GM18858 (cell line): ENCODE results near the gene PPP1R12A.

Experiments
- ATAC-seq: cut with Tn5 transposase; IDR thresholded peaks from one replicate; pipeline ENCODE4 v1.9.1; 2021; ENCODE audit not compliant: unreplicated experiment

PPP1R12A gene

GRCh38 chr12:79935624-79936345 is 888 bp upstream of the PPP1R12A start:
- peak; percentile 21 for ATAC-seq

DNA sequence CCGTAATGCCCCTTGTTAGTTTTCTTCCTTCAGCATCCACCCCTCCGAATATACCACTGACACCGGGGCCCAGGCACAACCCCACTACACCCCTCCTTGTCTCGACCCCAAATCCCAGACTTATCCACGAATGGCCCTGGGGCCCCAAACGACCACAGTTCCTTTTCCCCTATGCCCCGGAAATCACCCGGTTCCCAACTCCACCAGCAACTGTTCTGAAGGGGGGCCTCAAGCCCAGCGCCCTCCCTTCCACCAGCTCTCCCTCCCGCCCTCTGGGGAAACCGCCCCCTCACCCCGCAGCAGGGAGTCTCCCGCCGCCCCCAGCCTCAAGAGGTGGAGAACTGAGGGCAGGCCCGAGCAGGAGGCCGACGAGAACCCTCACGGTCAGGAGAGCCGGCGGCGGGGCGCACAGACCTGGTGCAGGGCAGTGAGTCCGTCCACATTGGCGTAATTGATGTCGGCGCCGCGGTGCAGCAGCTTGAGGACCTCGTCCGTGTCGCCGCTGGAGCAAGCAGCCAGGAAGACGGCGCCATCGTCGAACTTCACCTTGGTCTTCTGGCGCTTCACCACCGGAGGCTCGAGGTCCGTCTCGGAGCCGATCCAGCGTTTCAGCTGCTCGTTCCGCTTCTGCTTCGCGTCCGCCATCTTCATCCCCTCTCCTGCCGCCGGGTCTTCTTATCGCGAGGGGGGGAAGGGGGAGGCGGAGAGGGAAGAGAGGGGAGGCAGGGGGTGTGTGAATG is 446 bp downstream of the PPP1R12A start:
- ATAC-seq: peak; percentile 3

GRCh38 chr12:79933532-79934264 is 1.2 kb downstream of the PPP1R12A start:
- no peak for ATAC-seq

- no peak for ATAC-seq
These were observed 1.9 kb downstream of the PPP1R12A start for GRCh38 chr12:79933043-79933442.

DNA sequence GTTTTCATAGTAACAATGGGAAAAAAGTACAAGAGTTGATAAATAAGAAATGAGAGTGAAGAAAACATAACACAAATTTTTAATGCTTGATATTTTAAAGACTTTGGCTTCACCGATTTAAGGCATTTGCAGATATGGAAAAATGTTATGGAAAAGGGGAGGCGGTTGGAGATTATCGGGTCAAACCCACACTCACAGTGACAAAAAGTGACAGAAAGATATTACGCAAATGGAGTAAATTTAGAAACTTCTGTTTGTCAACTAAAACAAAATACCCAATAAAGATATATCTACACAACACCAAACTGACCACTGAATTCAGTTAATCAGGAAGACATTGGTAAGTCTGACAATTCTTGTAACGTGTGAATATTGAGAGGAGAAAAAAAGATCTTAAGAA is 2.5 kb downstream of the PPP1R12A start:
- ATAC-seq: no peak

GRCh38 chr12:79929065-79929464 is 5.8 kb downstream of the PPP1R12A start:
- ATAC-seq: no peak

DNA sequence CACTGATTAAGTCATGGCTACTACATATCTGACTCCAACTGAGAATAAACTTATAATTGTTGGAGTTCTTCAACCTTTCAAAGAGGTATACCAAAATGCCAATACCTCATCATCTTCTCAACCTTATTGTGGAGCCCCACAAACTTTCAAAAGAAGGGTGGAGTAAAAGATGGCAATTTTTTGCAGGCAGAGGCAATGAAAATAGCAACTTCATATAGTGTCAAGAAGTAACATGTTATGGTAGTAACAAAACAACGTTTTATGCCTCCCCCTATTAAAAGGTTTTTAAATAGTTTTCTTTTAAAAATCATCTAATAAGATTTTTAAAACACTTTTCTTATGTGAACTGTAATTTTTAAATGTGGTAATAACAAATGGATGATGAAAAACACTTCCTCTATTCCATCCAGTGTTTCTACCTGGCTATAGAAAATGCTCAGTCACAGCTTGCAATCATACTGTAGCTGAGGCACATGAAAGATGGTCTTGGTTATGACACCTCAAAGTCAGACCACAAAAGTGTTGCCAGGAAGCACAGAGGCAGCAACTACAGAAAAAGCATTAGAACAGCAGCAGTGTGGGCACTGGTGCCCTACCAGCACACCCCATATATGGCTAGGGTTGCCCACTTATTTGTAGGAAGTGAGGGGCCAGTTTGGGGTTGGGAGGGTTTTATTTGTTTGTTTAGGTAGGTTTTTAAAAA is 7.0 kb downstream of the PPP1R12A start:
- peak; percentile 99 for ATAC-seq

DNA sequence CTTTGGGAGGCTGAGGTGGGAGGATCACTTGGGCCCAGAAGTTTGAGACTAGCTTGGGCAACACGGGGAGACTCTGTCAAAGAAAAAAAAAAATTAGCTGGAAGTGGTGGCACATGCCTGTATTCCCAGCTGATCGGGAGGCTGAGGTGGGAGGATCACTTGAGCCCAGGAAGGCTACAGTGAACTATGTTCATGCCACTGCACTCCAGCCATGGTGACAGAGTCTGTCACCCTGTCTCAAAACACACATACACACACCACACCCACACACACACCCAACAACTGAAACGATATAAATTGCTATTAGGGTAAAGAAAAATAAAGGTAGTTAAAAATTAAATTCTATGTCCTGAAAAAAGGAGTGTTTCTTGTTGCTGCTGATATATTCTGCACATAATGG is 7.9 kb downstream of the PPP1R12A start:
- ATAC-seq: no peak

- ATAC-seq: no peak
These were observed 9.4 kb downstream of the PPP1R12A start for GRCh38 chr12:79925492-79925891.

- no peak for ATAC-seq
These were observed 13.1 kb downstream of the PPP1R12A start for GRCh38 chr12:79921786-79922185.

- peak; percentile 43 for ATAC-seq
These were observed 14.3 kb downstream of the PPP1R12A start for GRCh38 chr12:79920421-79921238.

- no peak for ATAC-seq
These were observed 15.1 kb downstream of the PPP1R12A start for GRCh38 chr12:79919762-79920161.

DNA sequence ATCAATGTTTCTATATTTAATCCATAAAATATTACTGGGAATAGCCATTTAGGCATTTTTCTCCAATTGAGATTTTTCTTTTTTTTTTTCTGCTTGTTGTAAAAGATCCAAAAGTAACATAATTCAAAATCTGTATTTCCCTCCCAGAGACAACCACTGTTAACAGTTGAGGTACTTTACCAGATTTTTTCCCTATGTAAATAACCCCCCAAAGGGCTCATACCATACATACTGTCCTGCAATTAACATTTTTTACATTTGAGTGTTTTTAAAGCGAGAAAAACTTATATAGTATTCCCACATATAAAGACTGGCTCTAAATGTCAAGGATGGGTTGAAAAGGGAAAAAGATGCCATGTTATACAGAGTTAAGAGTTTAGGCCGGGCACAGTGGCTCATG is 18.1 kb downstream of the PPP1R12A start:
- no peak for ATAC-seq

- peak; percentile 39 for ATAC-seq
These were observed 22.8 kb downstream of the PPP1R12A start for GRCh38 chr12:79911889-79912656.

DNA sequence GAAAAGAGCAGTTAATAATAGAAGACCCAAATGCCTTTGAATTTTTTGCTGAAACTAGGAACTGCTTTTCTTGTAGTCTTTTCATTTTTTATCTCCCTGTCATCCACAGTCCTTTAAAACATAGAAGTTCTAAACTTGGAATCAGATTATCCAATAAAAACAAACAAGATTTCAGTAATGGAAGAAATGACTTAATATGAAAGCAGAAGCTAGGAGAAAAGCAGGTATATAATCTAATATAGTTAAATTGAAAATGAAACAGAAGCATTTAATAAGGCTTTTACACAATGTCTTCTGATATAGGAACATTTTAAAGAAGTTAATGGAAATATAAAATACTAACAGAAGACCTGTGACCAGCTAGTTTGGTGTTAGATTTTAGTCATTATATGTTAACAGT is 26.5 kb downstream of the PPP1R12A start:
- ATAC-seq: no peak

GRCh38 chr12:79901506-79901905 is 33.4 kb downstream of the PPP1R12A start:
- ATAC-seq: no peak

DNA sequence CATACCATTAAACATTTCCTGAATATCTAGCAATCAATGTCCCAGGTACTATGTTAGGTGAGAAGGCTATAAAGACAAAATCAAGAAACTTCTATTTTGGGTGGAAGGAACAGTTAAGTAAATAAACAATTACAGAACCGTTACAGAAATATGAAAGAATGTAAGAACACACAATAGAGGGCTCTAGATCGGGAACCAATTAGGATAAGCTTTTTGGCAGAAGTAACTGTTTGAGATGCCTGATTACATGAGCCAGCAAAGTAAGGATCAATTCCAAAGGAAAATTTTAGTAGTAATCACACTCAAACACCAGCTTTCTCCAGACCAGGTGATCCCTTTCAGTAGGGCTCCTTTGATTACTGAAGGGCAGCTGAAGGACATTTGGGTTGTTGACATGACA is 33.9 kb downstream of the PPP1R12A start:
- no peak for ATAC-seq

- ATAC-seq: no peak
These were observed 34.7 kb downstream of the PPP1R12A start for GRCh38 chr12:79900199-79900598.

- no peak for ATAC-seq
These were observed 37.3 kb downstream of the PPP1R12A start for GRCh38 chr12:79897617-79898016.

- no peak for ATAC-seq
These were observed 39.1 kb downstream of the PPP1R12A start for GRCh38 chr12:79895804-79896203.
